ENCODE data around the gene EPHA10. TPM values are rescaled to one million over a fixed set of nuclear protein-coding genes. Genes with fewer than 3 reads are reported as not detected.
"Not testable (repeated sequence)": the region's sequence is repeated elsewhere in the genome, so short reads cannot be mapped to it uniquely, and the experiment has no call there.

EPHA10 gene
- total RNA-seq, 2 experiments from 2014 or later, result not detected

- Mint-ChIP-seq H3K27me3 (peaks cover 33% of the 10 kb centered on the region), H3K36me3 (ENCODE audit: low read depth) (no peaks in the 10 kb centered on the region), H3K4me3 (no peak overlapping the region), H3K27ac (no peak overlapping the region), H3K9me3 (no peaks in the 10 kb centered on the region), H3K4me1 (no peaks in the 10 kb centered on the region)
- DNase-seq, result no peak
- ChIA-PET POLR2A (no interaction called here), CTCF (no interaction called here)
These were observed 25.7 kb downstream of the EPHA10 start for GRCh38 chr1:37739222-37739621.

- H3K36me3 Mint-ChIP-seq (ENCODE audit: low read depth); H3K4me1 Mint-ChIP-seq; CTCF ChIA-PET; H3K9me3 Mint-ChIP-seq; H3K4me3 Mint-ChIP-seq; POLR2A ChIA-PET; DNase-seq; H3K27ac Mint-ChIP-seq: not testable (repeated sequence)
- peaks cover 36% of the 10 kb centered on the region for H3K27me3 Mint-ChIP-seq
These were observed 26.3 kb downstream of the EPHA10 start for GRCh38 chr1:37738619-37739018.

- peaks cover 37% of the 10 kb centered on the region for H3K27me3 Mint-ChIP-seq
- H3K9me3 Mint-ChIP-seq; H3K4me1 Mint-ChIP-seq; DNase-seq; H3K27ac Mint-ChIP-seq; H3K36me3 Mint-ChIP-seq (ENCODE audit: low read depth); H3K4me3 Mint-ChIP-seq; CTCF ChIA-PET: not testable (repeated sequence)
- POLR2A ChIA-PET, result interaction anchor here (0.6 kb wide), 1 partner anchor 13 kb away, joined by 5 read pairs; no protein-coding TSS in a partner anchor
These were observed 26.9 kb downstream of the EPHA10 start for GRCh38 chr1:37737975-37738374.

GRCh38 chr1:37734629-37735591, 30.0 kb downstream of the EPHA10 start:
- H3K27ac Mint-ChIP-seq, result no peak overlapping the region
- H3K27me3 Mint-ChIP-seq, result peaks cover 29% of the 10 kb centered on the region
- CTCF ChIA-PET, result interaction anchor here (1.3 kb wide), 1 partner anchor 125 kb away, joined by 3 read pairs; the partner anchor contains the start of gene MTF1
- no peaks in the 10 kb centered on the region for H3K4me1 Mint-ChIP-seq
- no peak for DNase-seq
- POLR2A ChIA-PET, result no interaction called here
- no peaks in the 10 kb centered on the region for H3K9me3 Mint-ChIP-seq
- H3K36me3 Mint-ChIP-seq (ENCODE audit: low read depth), result no peaks in the 10 kb centered on the region
- H3K4me3 Mint-ChIP-seq, result no peak overlapping the region

GRCh38 chr1:37732111-37732780, 32.7 kb downstream of the EPHA10 start:
- no peak for DNase-seq
- H3K36me3 Mint-ChIP-seq (ENCODE audit: low read depth), result no peaks in the 10 kb centered on the region
- no peak overlapping the region for H3K27ac Mint-ChIP-seq
- POLR2A ChIA-PET, result no interaction called here
- no peak overlapping the region for H3K4me3 Mint-ChIP-seq
- CTCF ChIA-PET, result no interaction called here
- H3K4me1 Mint-ChIP-seq, result no peaks in the 10 kb centered on the region
- peaks cover 39% of the 10 kb centered on the region for H3K27me3 Mint-ChIP-seq
- no peaks in the 10 kb centered on the region for H3K9me3 Mint-ChIP-seq

- Mint-ChIP-seq H3K4me3 (no peak overlapping the region), H3K27ac (no peak overlapping the region), H3K27me3 (peaks cover 38% of the 10 kb centered on the region), H3K4me1 (no peaks in the 10 kb centered on the region), H3K36me3 (ENCODE audit: low read depth) (no peaks in the 10 kb centered on the region), H3K9me3 (no peaks in the 10 kb centered on the region)
- CTCF ChIA-PET, result no interaction called here
- DNase-seq, result no peak
- POLR2A ChIA-PET, result no interaction called here
These were observed 33.5 kb downstream of the EPHA10 start for GRCh38 chr1:37731312-37732019.

GRCh38 chr1:37730376-37730775, 34.5 kb downstream of the EPHA10 start:
- Mint-ChIP-seq H3K4me1 (no peaks in the 10 kb centered on the region), H3K27ac (no peak overlapping the region), H3K27me3 (peaks cover 35% of the 10 kb centered on the region), H3K4me3 (no peak overlapping the region), H3K36me3 (ENCODE audit: low read depth) (no peaks in the 10 kb centered on the region), H3K9me3 (no peaks in the 10 kb centered on the region)
- no peak for DNase-seq
- POLR2A ChIA-PET, result no interaction called here
- CTCF ChIA-PET, result interaction anchor here (1.4 kb wide), 1 partner anchor 129 kb away, joined by 3 read pairs; the partner anchor contains the start of gene MTF1

- Mint-ChIP-seq H3K36me3 (ENCODE audit: low read depth) (no peaks in the 10 kb centered on the region), H3K4me3 (no peak overlapping the region), H3K27ac (no peak overlapping the region), H3K27me3 (peaks cover 24% of the 10 kb centered on the region), H3K4me1 (no peaks in the 10 kb centered on the region), H3K9me3 (no peaks in the 10 kb centered on the region)
- POLR2A ChIA-PET, result no interaction called here
- no peak for DNase-seq
- CTCF ChIA-PET, result no interaction called here
These were observed 36.5 kb downstream of the EPHA10 start for GRCh38 chr1:37728416-37728815.

- Mint-ChIP-seq H3K27me3 (peaks cover 23% of the 10 kb centered on the region), H3K4me1 (no peaks in the 10 kb centered on the region), H3K36me3 (ENCODE audit: low read depth) (no peaks in the 10 kb centered on the region), H3K9me3 (no peaks in the 10 kb centered on the region), H3K4me3 (no peak overlapping the region), H3K27ac (no peak overlapping the region)
- no peak for DNase-seq
- ChIA-PET POLR2A (no interaction called here), CTCF (no interaction called here)
These were observed 38.0 kb downstream of the EPHA10 start for GRCh38 chr1:37726751-37727585.

GRCh38 chr1:37725851-37726613, 38.9 kb downstream of the EPHA10 start:
- Mint-ChIP-seq H3K36me3 (ENCODE audit: low read depth) (no peaks in the 10 kb centered on the region), H3K9me3 (no peaks in the 10 kb centered on the region), H3K27me3 (peaks cover 23% of the 10 kb centered on the region), H3K27ac (no peak overlapping the region), H3K4me3 (no peak overlapping the region), H3K4me1 (no peaks in the 10 kb centered on the region)
- no peak for DNase-seq
- ChIA-PET CTCF (no interaction called here), POLR2A (no interaction called here)

- DNase-seq, result no peak
- Mint-ChIP-seq H3K36me3 (ENCODE audit: low read depth) (no peaks in the 10 kb centered on the region), H3K9me3 (no peaks in the 10 kb centered on the region), H3K4me1 (no peaks in the 10 kb centered on the region), H3K4me3 (no peak overlapping the region), H3K27ac (no peak overlapping the region), H3K27me3 (peaks cover 17% of the 10 kb centered on the region)
- ChIA-PET CTCF (no interaction called here), POLR2A (no interaction called here)
These were observed 40.3 kb downstream of the EPHA10 start for GRCh38 chr1:37724575-37724974.

GRCh38 chr1:37723390-37724078, 41.4 kb downstream of the EPHA10 start:
- POLR2A ChIA-PET, result no interaction called here
- Mint-ChIP-seq H3K4me3 (no peak overlapping the region), H3K27me3 (peaks cover 14% of the 10 kb centered on the region), H3K9me3 (no peaks in the 10 kb centered on the region), H3K4me1 (no peaks in the 10 kb centered on the region), H3K27ac (no peak overlapping the region), H3K36me3 (ENCODE audit: low read depth) (no peaks in the 10 kb centered on the region)
- CTCF ChIA-PET, result no interaction called here
- DNase-seq, result no peak
